Esophagus squamous epithelium (tissue), 4 donors: ENCODE results near the gene SPRTN.

Source experiments
- POLR2A ChIP-seq, 4 donors: fragments of 450-650 bp; IDR thresholded peaks; one replicate each; pipeline ENCODE4 v1.6.1; 2017; ENCODE audit warnings: antibody characterized with exemption in 4 of 4, mild to moderate bottlenecking in 4 of 4, moderate library complexity in 3 of 4
- TF ChIP-seq, protein P1 (sequence below), 6 experiments: fragments of 450-650 bp in 4 of 6; fragments of 200-600 bp in 2 of 6; sonication (generic) in 2 of 6; IDR thresholded peaks; one replicate each; pipeline ENCODE4 v1.5.1; 2016 to 2019; ENCODE audit warnings: antibody characterized with exemption in 6 of 6, mild to moderate bottlenecking in 4 of 6, moderate library complexity in 4 of 6

DNA sequence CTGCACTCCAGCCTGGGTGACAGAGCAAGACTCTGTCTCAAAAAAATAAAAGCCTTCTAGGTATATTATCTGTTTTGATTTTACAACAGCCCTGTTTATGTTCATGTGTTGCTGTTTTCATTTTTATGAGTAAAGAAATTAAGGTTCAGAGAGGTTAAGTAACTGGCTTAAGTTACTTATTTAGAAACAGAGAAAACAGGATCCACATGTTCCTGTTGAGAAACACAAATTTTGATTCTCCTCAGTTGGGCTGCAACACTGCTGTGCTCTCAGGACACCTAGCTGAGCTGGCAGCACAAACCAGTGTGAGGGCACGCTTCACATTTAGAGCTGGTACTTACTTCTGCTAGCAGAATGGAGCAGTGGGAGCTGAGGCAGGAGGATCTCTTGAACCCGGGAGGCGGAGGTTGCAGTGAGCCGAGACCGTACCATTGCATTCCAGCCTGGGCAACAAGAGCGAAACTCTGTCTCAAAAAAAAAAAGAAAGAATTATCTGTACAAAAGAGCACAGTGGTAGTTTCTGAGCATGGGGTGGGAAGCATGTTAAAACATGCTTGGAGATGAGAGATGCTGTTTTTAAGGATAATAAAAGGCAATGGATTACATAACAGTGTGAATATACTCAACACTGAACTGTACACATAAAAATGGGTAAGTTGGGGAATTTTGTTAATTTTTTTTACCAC, 2.4 kb downstream of the SPRTN start:
- TF ChIP-seq, protein P1, sequence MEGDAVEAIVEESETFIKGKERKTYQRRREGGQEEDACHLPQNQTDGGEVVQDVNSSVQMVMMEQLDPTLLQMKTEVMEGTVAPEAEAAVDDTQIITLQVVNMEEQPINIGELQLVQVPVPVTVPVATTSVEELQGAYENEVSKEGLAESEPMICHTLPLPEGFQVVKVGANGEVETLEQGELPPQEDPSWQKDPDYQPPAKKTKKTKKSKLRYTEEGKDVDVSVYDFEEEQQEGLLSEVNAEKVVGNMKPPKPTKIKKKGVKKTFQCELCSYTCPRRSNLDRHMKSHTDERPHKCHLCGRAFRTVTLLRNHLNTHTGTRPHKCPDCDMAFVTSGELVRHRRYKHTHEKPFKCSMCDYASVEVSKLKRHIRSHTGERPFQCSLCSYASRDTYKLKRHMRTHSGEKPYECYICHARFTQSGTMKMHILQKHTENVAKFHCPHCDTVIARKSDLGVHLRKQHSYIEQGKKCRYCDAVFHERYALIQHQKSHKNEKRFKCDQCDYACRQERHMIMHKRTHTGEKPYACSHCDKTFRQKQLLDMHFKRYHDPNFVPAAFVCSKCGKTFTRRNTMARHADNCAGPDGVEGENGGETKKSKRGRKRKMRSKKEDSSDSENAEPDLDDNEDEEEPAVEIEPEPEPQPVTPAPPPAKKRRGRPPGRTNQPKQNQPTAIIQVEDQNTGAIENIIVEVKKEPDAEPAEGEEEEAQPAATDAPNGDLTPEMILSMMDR (IDR thresholded peaks at IDR 0.05), result no peak
- TF ChIP-seq POLR2A (IDR thresholded peaks at IDR 0.05), result no peak
